Prostate gland (tissue), 2 donors: Measurements from ENCODE around the gene CLDN5. TPM values are rescaled to one million over a fixed set of nuclear protein-coding genes. Genes with fewer than 3 reads are reported as not detected.
A peak's percentile ranks its signal among the peaks of the same experiment; 100 is the strongest.

Source experiments
- DNase-seq: peaks from one replicate; pipeline ENCODE4 v3.0.0-alpha.2; 2019; ENCODE audit warnings: low spot score
- H3K27ac ChIP-seq, 2 donors: fragments of 200-600 bp; sonication (generic); 2 replicates each; pipeline ENCODE4 v1.5.1; 2017 to 2019
- H3K27me3 ChIP-seq: fragments of 200-600 bp; sonication (generic); replicated peaks from 2 replicates; pipeline ENCODE4 v1.5.1; 2019; ENCODE audit not compliant: insufficient read depth
- H3K36me3 ChIP-seq, 2 donors: fragments of 200-600 bp; sonication (generic); 1 replicate in 1 of 2; 2 replicates in 1 of 2; pipeline versions ENCODE4 v1.5.1 to v1.8.1; 2017 to 2019
- H3K4me1 ChIP-seq: fragments of 200-600 bp; sonication (generic); replicated peaks from 2 replicates; pipeline ENCODE4 v1.5.1; 2019
- H3K4me3 ChIP-seq, 2 donors: fragments of 200-600 bp; sonication (generic); 2 replicates each; pipeline ENCODE4 v1.5.1; 2017 to 2019
- H3K9me3 ChIP-seq: fragments of 200-600 bp; sonication (generic); 2 replicates; pipeline ENCODE4 v1.5.1; 2017
- CTCF ChIP-seq, 4 experiments: fragments of 200-600 bp in 2 of 4; fragments of 450-650 bp in 2 of 4; sonication (generic) in 2 of 4; IDR thresholded peaks; 1 replicate in 3 of 4; 2 replicates in 1 of 4; pipeline ENCODE4 v1.5.1; 2016 to 2019; ENCODE audit warnings: antibody characterized with exemption in 4 of 4, mild to moderate bottlenecking in 2 of 4, moderate library complexity in 2 of 4
- POLR2A ChIP-seq: fragments of 450-650 bp; IDR thresholded peaks from one replicate; pipeline ENCODE4 v1.6.1; 2016; ENCODE audit warnings: antibody characterized with exemption, mild to moderate bottlenecking
- POLR2AphosphoS5 ChIP-seq: sonication (generic); formaldehyde crosslinking; IDR thresholded peaks from one replicate; pipeline ENCODE4 v1.6.1; 2017; ENCODE audit warnings: antibody characterized with exemption
- WGBS: methylation state at CpG from one replicate; pipeline ENCODE4 v1.1.5; 2018; 5-methylcytosine and 5-hydroxymethylcytosine counted together
- intact Hi-C: fragments of 100-400 bp; cut with DNase I; formaldehyde crosslinking; loops from one replicate; pipeline ENCODE4 v1.14.2; 2022
- total RNA-seq, 2 donors: library from RNA; depleted of rRNA; stranded (reverse); fragments of >200 nt; gene quantifications; one replicate each; pipeline ENCODE4 v1.1.0, GENCODE V29; 2016

CLDN5 gene
- total RNA-seq, 2 donors from 2014 or later = 31.9 to 46.9 TPM

GRCh38 chr22:19478045-19478900, 45.9 kb downstream of the CLDN5 start:
- TF ChIP-seq POLR2AphosphoS5 (peak; percentile 0), CTCF (IDR thresholded peaks at IDR 0.05) (no peak)
- Histone ChIP-seq H3K9me3 (no peaks in the 10 kb centered on the region), H3K27me3 (no peaks in the 10 kb centered on the region), H3K4me3 (peak overlapping the region; percentile 71 to 77), H3K4me1 (peaks cover 5% of the 10 kb centered on the region), H3K36me3 (no peaks in the 10 kb centered on the region), H3K27ac (peak overlapping the region; percentile 93 to 96)
- 1% methylated on average over 31 of the region's 31 CpGs for WGBS
- intact Hi-C loops = loop anchor here (2.0 to 10.0 kb wide), 4 partner anchors 36 to 333 kb away; partner anchors contain the start of genes CLTCL1 and ESS2
- DNase-seq = no peak

GRCh38 chr22:19477321-19478044, 46.7 kb downstream of the CLDN5 start:
- peak; percentile 4 for TF ChIP-seq POLR2AphosphoS5
- no peak for TF ChIP-seq CTCF (IDR thresholded peaks at IDR 0.05)
- Histone ChIP-seq H3K36me3 (peaks cover 0 to under 1% of the 10 kb centered on the region in 2 donors), H3K9me3 (no peaks in the 10 kb centered on the region), H3K4me1 (peaks cover 5% of the 10 kb centered on the region), H3K4me3 (peak overlapping the region; percentile 71 to 77), H3K27ac (peak overlapping the region; percentile 93 to 96), H3K27me3 (no peaks in the 10 kb centered on the region)
- WGBS = 24% methylated on average over 5 of the region's 5 CpGs
- intact Hi-C loops = loop anchor here (2.0 to 10.0 kb wide), 4 partner anchors 35 to 333 kb away; partner anchors contain the start of genes CLTCL1 and ESS2
- DNase-seq = no peak

DNA sequence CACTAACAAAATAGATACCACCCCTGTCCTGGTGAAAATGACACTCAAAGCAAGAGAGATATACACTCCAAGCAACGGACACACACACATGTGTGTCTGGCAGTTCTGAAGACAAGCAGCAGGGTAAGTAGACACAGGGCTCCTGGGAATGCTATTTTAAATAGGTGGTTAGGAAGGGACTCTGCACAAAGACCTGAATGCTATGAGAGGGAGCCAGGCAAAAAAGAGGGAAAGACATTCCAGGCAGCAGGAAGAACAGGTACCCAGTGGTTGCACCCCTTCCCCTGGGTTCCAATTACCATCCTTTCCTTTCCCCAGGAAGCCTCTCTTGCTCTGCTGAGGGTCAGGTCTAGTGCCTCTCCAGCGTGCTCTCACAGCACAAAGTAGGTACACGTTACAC, 48.2 kb downstream of the CLDN5 start:
- intact Hi-C loops = loop anchor here (5.0 to 10.0 kb wide), 3 partner anchors 34 to 331 kb away; partner anchors contain the start of genes CLTCL1 and ESS2
- WGBS = 76% methylated on average over 3 of the region's 3 CpGs
- TF ChIP-seq POLR2AphosphoS5 (no peak), POLR2A (no peak), CTCF (IDR thresholded peaks at IDR 0.05) (no peak)
- H3K27me3 ChIP-seq = no peaks in the 10 kb centered on the region
- peaks cover 7 to 10% of the 10 kb centered on the region in 2 donors for H3K36me3 ChIP-seq
- no peaks in the 10 kb centered on the region for H3K9me3 ChIP-seq
- peak overlapping the region in 1 of 2 donors; percentile 39 for H3K27ac ChIP-seq
- H3K4me3 ChIP-seq = no peak overlapping the region
- peaks cover 5% of the 10 kb centered on the region for H3K4me1 ChIP-seq
- DNase-seq = no peak

DNA sequence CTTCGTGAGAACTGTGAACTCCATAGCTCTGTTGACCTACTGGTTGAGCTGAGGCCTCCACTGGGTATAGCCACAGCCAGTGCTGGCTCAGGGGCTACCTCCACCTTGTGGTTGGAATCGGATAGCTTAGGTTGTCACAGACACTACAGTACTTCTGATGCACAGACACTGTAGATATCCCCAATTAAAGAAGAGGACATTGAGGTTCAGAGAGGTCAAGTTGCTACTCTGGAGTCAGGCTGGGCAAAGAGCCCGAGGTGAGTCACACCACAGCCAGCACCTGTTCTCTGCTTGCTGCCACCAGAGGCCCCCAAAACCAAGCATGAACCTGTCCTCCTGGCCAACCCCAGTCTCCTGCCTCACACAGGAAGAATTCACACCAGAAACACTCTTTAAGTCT, 50.6 kb downstream of the CLDN5 start:
- Histone ChIP-seq H3K27me3 (no peaks in the 10 kb centered on the region), H3K4me1 (peaks cover 5% of the 10 kb centered on the region), H3K27ac (no peak overlapping the region), H3K4me3 (no peak overlapping the region), H3K36me3 (peaks cover 12 to 27% of the 10 kb centered on the region in 2 donors), H3K9me3 (no peaks in the 10 kb centered on the region)
- DNase-seq = no peak
- no peak for TF ChIP-seq POLR2A
- TF ChIP-seq POLR2AphosphoS5 = no peak
- WGBS = 66% methylated on average over 3 of the region's 3 CpGs
- intact Hi-C loops = loop anchor here (10.0 kb wide), 1 partner anchor 329 kb away; the partner anchor contains the start of gene ESS2

Other genes starting within 250 kb of the CLDN5 start
- gene CLTCL1, start 232.7 kb downstream of the CLDN5 start, total RNA-seq = 10 to 100 TPM; 12.1 to 26.2 TPM
- 10 to 100 TPM; 15.3 to 21.8 TPM for gene HIRA, start 92.7 kb downstream of the CLDN5 start, total RNA-seq
- 10 to 100 TPM; 28.6 to 54.3 TPM for gene MRPL40, start 91.9 kb downstream of the CLDN5 start, total RNA-seq
- 10 to 100 TPM; 57.4 to 85.8 TPM for gene C22orf39, start 76.7 kb downstream of the CLDN5 start, total RNA-seq
- gene UFD1, start 45.2 kb downstream of the CLDN5 start, total RNA-seq = 10 to 100 TPM; 29.9 to 38.2 TPM
- 10 to 100 TPM in 1 of 2 donors, 1 to 10 TPM in 1; 2.0 to 11.5 TPM for gene CDC45, start 44.5 kb downstream of the CLDN5 start, total RNA-seq
- gene SEPTIN5, start 190.1 kb upstream of the CLDN5 start, total RNA-seq = 10 to 100 TPM; 17.1 to 96.2 TPM
- gene GP1BB, start 199.1 kb upstream of the CLDN5 start, total RNA-seq = 10 to 100 TPM in 1 of 2 donors, 1 to 10 TPM in 1; 6.8 to 60.3 TPM
- gene TBX1, start 236.4 kb upstream of the CLDN5 start, total RNA-seq = 10 to 100 TPM; 11.0 to 20.2 TPM